PC-3 (cell line): ENCODE measurements around the gene MYO16.

Experiments
- EZH2 ChIP-seq: fragments of 300-600 bp; sonication (generic); IDR thresholded peaks from one replicate; pipeline ENCODE4 v1.6.1; 2017; ENCODE audit warnings: antibody characterized with exemption, mild to moderate bottlenecking, low read length; ENCODE audit not compliant: unreplicated experiment
- TF ChIP-seq, protein P1 (sequence below): fragments of 300-600 bp; sonication (generic); conservative IDR thresholded peaks from 2 replicates; pipeline ENCODE4 v1.5.1; 2017; ENCODE audit warnings: antibody characterized with exemption, low read depth, mild to moderate bottlenecking, low read length

- TF ChIP-seq EZH2: no peak
- TF ChIP-seq, protein P1, sequence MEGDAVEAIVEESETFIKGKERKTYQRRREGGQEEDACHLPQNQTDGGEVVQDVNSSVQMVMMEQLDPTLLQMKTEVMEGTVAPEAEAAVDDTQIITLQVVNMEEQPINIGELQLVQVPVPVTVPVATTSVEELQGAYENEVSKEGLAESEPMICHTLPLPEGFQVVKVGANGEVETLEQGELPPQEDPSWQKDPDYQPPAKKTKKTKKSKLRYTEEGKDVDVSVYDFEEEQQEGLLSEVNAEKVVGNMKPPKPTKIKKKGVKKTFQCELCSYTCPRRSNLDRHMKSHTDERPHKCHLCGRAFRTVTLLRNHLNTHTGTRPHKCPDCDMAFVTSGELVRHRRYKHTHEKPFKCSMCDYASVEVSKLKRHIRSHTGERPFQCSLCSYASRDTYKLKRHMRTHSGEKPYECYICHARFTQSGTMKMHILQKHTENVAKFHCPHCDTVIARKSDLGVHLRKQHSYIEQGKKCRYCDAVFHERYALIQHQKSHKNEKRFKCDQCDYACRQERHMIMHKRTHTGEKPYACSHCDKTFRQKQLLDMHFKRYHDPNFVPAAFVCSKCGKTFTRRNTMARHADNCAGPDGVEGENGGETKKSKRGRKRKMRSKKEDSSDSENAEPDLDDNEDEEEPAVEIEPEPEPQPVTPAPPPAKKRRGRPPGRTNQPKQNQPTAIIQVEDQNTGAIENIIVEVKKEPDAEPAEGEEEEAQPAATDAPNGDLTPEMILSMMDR: no peak
These were observed 9.5 kb downstream of the MYO16 start for GRCh38 chr13:108638901-108639300.
